ENCODE measurements around the gene SAP25. TPM values are rescaled to one million over a fixed set of nuclear protein-coding genes. Genes with fewer than 3 reads are reported as not detected.

Gene SAP25
- polyA plus RNA-seq, 1 donor (not counting 4 experiments of a cell fraction or from before 2014, with no cell fraction given): 0.16 TPM

GRCh38 chr7:100595188-100595587 is 21.5 kb upstream of the SAP25 start:
- no peaks in the 10 kb centered on the region for H4K20me1 ChIP-seq (ENCODE audit: control insufficient read depth, extremely low read depth, insufficient read depth, low read length)
- no peak overlapping the region for H3K9ac ChIP-seq (ENCODE audit: control insufficient read depth, extremely low read depth, insufficient read depth, low read length)
- dilution Hi-C loops (cut with MboI; ENCODE audit: extremely low pct_ligation_motif_present, low sequenced_read_pairs): no loop called here
- H3K79me2 ChIP-seq (ENCODE audit: control insufficient read depth, insufficient read depth, low read length): no peaks in the 10 kb centered on the region
- H2AFZ ChIP-seq (ENCODE audit: control insufficient read depth, low read length): no peak overlapping the region
- H3K4me3 ChIP-seq (ENCODE audit: control insufficient read depth in 2 of 3, extremely low read depth in 1 of 3, insufficient read depth in 2 of 3, low read depth in 1 of 3, low read length in 3 of 3): no peak overlapping the region
- no peak for DNase-seq (ENCODE audit: low read depth, low spot score)
- H3K27ac ChIP-seq (ENCODE audit: control insufficient read depth, insufficient read depth, low read length): no peak overlapping the region
- no peak for FAIRE-seq
- H3K4me1 ChIP-seq (ENCODE audit: control insufficient read depth, extremely low read depth, insufficient read depth, low read length): no peaks in the 10 kb centered on the region
- no peak overlapping the region for H3K4me2 ChIP-seq (ENCODE audit: control insufficient read depth, extremely low read depth, insufficient read depth, low read depth, low read length)
- TF ChIP-seq CTCF (optimal IDR thresholded peaks at IDR 0.05 in 1 of 3, IDR thresholded peaks at IDR 0.05 in 1 of 3, conservative IDR thresholded peaks at IDR 0.05 in 1 of 3; ENCODE audit: extremely low read depth in 1 of 3, insufficient read depth in 2 of 3, low read length in 3 of 3): no peak
- TF ChIP-seq EZH2 (IDR thresholded peaks at IDR 0.05; ENCODE audit: low read length): no peak
- H3K9me3 ChIP-seq (ENCODE audit: control insufficient read depth, low read depth, low read length): no peaks in the 10 kb centered on the region
- no peaks in the 10 kb centered on the region for H3K36me3 ChIP-seq (ENCODE audit: control insufficient read depth in 2 of 2, extremely low read depth in 1 of 2, insufficient read depth in 2 of 2, low read length in 2 of 2)
- H3K9me1 ChIP-seq (ENCODE audit: control insufficient read depth, extremely low read depth, insufficient read depth, low read length): no peaks in the 10 kb centered on the region
- peaks cover under 1% of the 10 kb centered on the region for H3K27me3 ChIP-seq (ENCODE audit: control insufficient read depth, extremely low read depth, insufficient read depth, low read length)

- Histone ChIP-seq H3K9ac (ENCODE audit: control insufficient read depth, extremely low read depth, insufficient read depth, low read length) (no peak overlapping the region), H3K27ac (ENCODE audit: control insufficient read depth, insufficient read depth, low read length) (no peak overlapping the region), H2AFZ (ENCODE audit: control insufficient read depth, low read length) (no peak overlapping the region), H4K20me1 (ENCODE audit: control insufficient read depth, extremely low read depth, insufficient read depth, low read length) (no peaks in the 10 kb centered on the region), H3K27me3 (ENCODE audit: control insufficient read depth, extremely low read depth, insufficient read depth, low read length) (peaks cover 8% of the 10 kb centered on the region), H3K9me3 (ENCODE audit: control insufficient read depth, low read depth, low read length) (no peaks in the 10 kb centered on the region), H3K4me2 (ENCODE audit: control insufficient read depth, extremely low read depth, insufficient read depth, low read depth, low read length) (no peak overlapping the region), H3K9me1 (ENCODE audit: control insufficient read depth, extremely low read depth, insufficient read depth, low read length) (no peaks in the 10 kb centered on the region), H3K36me3 (ENCODE audit: control insufficient read depth in 2 of 2, extremely low read depth in 1 of 2, insufficient read depth in 2 of 2, low read length in 2 of 2) (no peaks in the 10 kb centered on the region), H3K4me3 (ENCODE audit: control insufficient read depth in 2 of 3, extremely low read depth in 1 of 3, insufficient read depth in 2 of 3, low read depth in 1 of 3, low read length in 3 of 3) (no peak overlapping the region), H3K79me2 (ENCODE audit: control insufficient read depth, insufficient read depth, low read length) (no peaks in the 10 kb centered on the region), H3K4me1 (ENCODE audit: control insufficient read depth, extremely low read depth, insufficient read depth, low read length) (peaks cover 2% of the 10 kb centered on the region)
- TF ChIP-seq EZH2 (IDR thresholded peaks at IDR 0.05; ENCODE audit: low read length): no peak
- no peak for TF ChIP-seq CTCF (optimal IDR thresholded peaks at IDR 0.05 in 1 of 3, IDR thresholded peaks at IDR 0.05 in 1 of 3, conservative IDR thresholded peaks at IDR 0.05 in 1 of 3; ENCODE audit: extremely low read depth in 1 of 3, insufficient read depth in 2 of 3, low read length in 3 of 3)
- DNase-seq (ENCODE audit: low read depth, low spot score) (no peak), FAIRE-seq (no peak)
- dilution Hi-C loops (cut with MboI; ENCODE audit: extremely low pct_ligation_motif_present, low sequenced_read_pairs): no loop called here
Measured at GRCh38 chr7:100591596-100591995, 17.9 kb upstream of the SAP25 start.
